HEK293 (cell line): ENCODE results near the gene CPLX1.
"Not testable (repeated sequence)": the region's sequence is repeated elsewhere in the genome, so short reads cannot be mapped to it uniquely, and the experiment has no call there.

ENCODE experiments used
- CTCF ChIA-PET: fragments of 350-600 bp; formaldehyde crosslinking; extraction: SDS; loops from one replicate; lab custom pipeline; 2021; ENCODE audit warnings: antibody characterized with exemption; lab: Yijun Ruan, JAX
- POLR2A ChIA-PET: fragments of 300-600 bp; formaldehyde crosslinking; extraction: SDS; loops from one replicate; lab custom pipeline; 2020; ENCODE audit warnings: antibody characterized with exemption, inconsistent platforms; lab: Yijun Ruan, JAX
- H3K27ac ChIP-seq: fragments of 200-500 bp; sonication (Bioruptor generic); 2 replicates; pipeline ENCODE4 v1.5.1; 2014; ENCODE audit warnings: low read depth, low read length, control low read depth, inconsistent platforms; ENCODE audit errors: extremely low read depth
- H3K36me3 ChIP-seq, 2 experiments: fragments of 200-500 bp in 1 of 2; sonication (Bioruptor generic) in 1 of 2; 1 replicate in 1 of 2; 2 replicates in 1 of 2; pipeline ENCODE4 v1.5.1; 2014 to 2017; ENCODE audit warnings: inconsistent platforms in 2 of 2, low read length in 2 of 2; ENCODE audit not compliant: control insufficient read depth in 2 of 2, insufficient read depth in 1 of 2
- H3K4me1 ChIP-seq: fragments of 200-500 bp; sonication (Bioruptor generic); 2 replicates; pipeline ENCODE4 v1.5.1; 2014; ENCODE audit warnings: mild to moderate bottlenecking, low read length, inconsistent platforms; ENCODE audit not compliant: control insufficient read depth, insufficient read depth
- H3K4me3 ChIP-seq: 2 replicates; pipeline ENCODE4 v1.5.1; 2011; ENCODE audit warnings: low read depth, mild to moderate bottlenecking, control low read depth, low read length, moderate library complexity
- H3K9me3 ChIP-seq: fragments of 200-500 bp; sonication (Bioruptor generic); 2 replicates; pipeline ENCODE4 v1.5.1; 2014; ENCODE audit warnings: low read depth, low read length, inconsistent platforms; ENCODE audit not compliant: control insufficient read depth, insufficient read depth
- BCL11A ChIP-seq: fragments of 450-650 bp; formaldehyde crosslinking; IDR thresholded peaks from 2 replicates; pipeline ENCODE4 v1.5.1; 2016; ENCODE audit warnings: low read depth, missing biosample characterization, missing genetic modification characterization
- BCL11B ChIP-seq: fragments of 450-650 bp; formaldehyde crosslinking; IDR thresholded peaks from 2 replicates; pipeline ENCODE4 v1.5.1; 2016; ENCODE audit warnings: low read depth, missing biosample characterization, missing genetic modification characterization
- GLI4 ChIP-seq: fragments of 450-650 bp; formaldehyde crosslinking; IDR thresholded peaks from 2 replicates; pipeline ENCODE4 v1.5.1; 2016; ENCODE audit warnings: missing biosample characterization, missing genetic modification characterization
- KLF10 ChIP-seq: fragments of 450-650 bp; IDR thresholded peaks from 2 replicates; pipeline ENCODE4 v1.5.1; 2018; ENCODE audit warnings: missing biosample characterization, mild to moderate bottlenecking, missing genetic modification characterization
- KLF8 ChIP-seq: fragments of 450-650 bp; formaldehyde crosslinking; IDR thresholded peaks from 2 replicates; pipeline ENCODE4 v1.5.1; 2016; ENCODE audit warnings: missing biosample characterization, missing genetic modification characterization
- KLF9 ChIP-seq: fragments of 450-650 bp; formaldehyde crosslinking; IDR thresholded peaks from 2 replicates; pipeline ENCODE4 v1.5.1; 2016; ENCODE audit warnings: missing biosample characterization, missing genetic modification characterization, low read depth
- PRDM1 ChIP-seq: fragments of 450-650 bp; formaldehyde crosslinking; IDR thresholded peaks from 2 replicates; pipeline ENCODE4; 2016; ENCODE audit warnings: missing biosample characterization, missing genetic modification characterization
- REPIN1 ChIP-seq: fragments of 450-650 bp; formaldehyde crosslinking; IDR thresholded peaks from 2 replicates; pipeline ENCODE4 v1.5.1; 2017; ENCODE audit warnings: missing biosample characterization, missing genetic modification characterization, low read depth
- SCRT1 ChIP-seq: fragments of 450-650 bp; formaldehyde crosslinking; IDR thresholded peaks from 2 replicates; pipeline ENCODE4 v1.5.1; 2016; ENCODE audit warnings: missing biosample characterization, missing genetic modification characterization, borderline replicate concordance
- SP2 ChIP-seq: fragments of 450-650 bp; formaldehyde crosslinking; IDR thresholded peaks from 2 replicates; pipeline ENCODE4 v1.5.1; 2016; ENCODE audit warnings: missing biosample characterization, missing genetic modification characterization
- ZNF112 ChIP-seq: fragments of 450-650 bp; formaldehyde crosslinking; IDR thresholded peaks from 2 replicates; pipeline ENCODE4 v1.5.0; 2017; ENCODE audit warnings: missing biosample characterization, missing genetic modification characterization
- ZNF114 ChIP-seq: fragments of 450-650 bp; formaldehyde crosslinking; IDR thresholded peaks from 2 replicates; pipeline ENCODE4 v1.5.0; 2017; ENCODE audit warnings: missing biosample characterization, missing genetic modification characterization
- ZNF175 ChIP-seq: fragments of 450-650 bp; formaldehyde crosslinking; IDR thresholded peaks from 2 replicates; pipeline ENCODE4 v1.5.1; 2016; ENCODE audit warnings: missing biosample characterization, missing genetic modification characterization
- ZNF223 ChIP-seq: fragments of 450-650 bp; formaldehyde crosslinking; IDR thresholded peaks from 2 replicates; pipeline ENCODE4 v1.5.1; 2016; ENCODE audit warnings: missing biosample characterization, missing genetic modification characterization
- ZNF37A ChIP-seq: fragments of 450-650 bp; IDR thresholded peaks from 2 replicates; pipeline ENCODE4 v1.5.1; 2018; ENCODE audit warnings: missing biosample characterization, missing genetic modification characterization
- ZNF416 ChIP-seq: fragments of 450-650 bp; formaldehyde crosslinking; IDR thresholded peaks from 2 replicates; pipeline ENCODE4 v1.5.1; 2016; ENCODE audit warnings: missing biosample characterization, missing genetic modification characterization
- ZNF660 ChIP-seq: fragments of 450-650 bp; IDR thresholded peaks from 2 replicates; pipeline ENCODE4 v1.5.1; 2018; ENCODE audit warnings: missing biosample characterization, mild to moderate bottlenecking, missing genetic modification characterization
- ZNF76 ChIP-seq: fragments of 450-650 bp; formaldehyde crosslinking; IDR thresholded peaks from 2 replicates; pipeline ENCODE4; 2016; ENCODE audit warnings: low read depth, missing biosample characterization, missing genetic modification characterization, borderline replicate concordance
- ZNF776 ChIP-seq: fragments of 450-650 bp; formaldehyde crosslinking; IDR thresholded peaks from 2 replicates; pipeline ENCODE4 v1.5.0; 2017; ENCODE audit warnings: missing biosample characterization, missing genetic modification characterization, borderline replicate concordance
- ZNF777 ChIP-seq: fragments of 450-650 bp; formaldehyde crosslinking; IDR thresholded peaks from 2 replicates; pipeline ENCODE4 v1.5.1; 2017; ENCODE audit warnings: missing biosample characterization, missing genetic modification characterization, borderline replicate concordance
- ZXDB ChIP-seq: fragments of 450-650 bp; formaldehyde crosslinking; IDR thresholded peaks from 2 replicates; pipeline ENCODE4 v1.5.1; 2016; ENCODE audit warnings: missing biosample characterization, missing genetic modification characterization
- TF ChIP-seq, protein P1 (sequence below): fragments of 450-650 bp; formaldehyde crosslinking; IDR thresholded peaks from 2 replicates; pipeline ENCODE4 v1.5.1; 2016; ENCODE audit warnings: missing biosample characterization, missing genetic modification characterization
- TF ChIP-seq, protein P2 (sequence below): fragments of 450-650 bp; formaldehyde crosslinking; IDR thresholded peaks from 2 replicates; pipeline ENCODE4; 2016; ENCODE audit warnings: missing biosample characterization, missing genetic modification characterization
- TF ChIP-seq, protein P3 (sequence below): fragments of 450-650 bp; formaldehyde crosslinking; optimal IDR thresholded peaks from 2 replicates; pipeline ENCODE3; 2016; ENCODE audit warnings: missing biosample characterization, mild to moderate bottlenecking, missing genetic modification characterization

CPLX1 gene

DNA sequence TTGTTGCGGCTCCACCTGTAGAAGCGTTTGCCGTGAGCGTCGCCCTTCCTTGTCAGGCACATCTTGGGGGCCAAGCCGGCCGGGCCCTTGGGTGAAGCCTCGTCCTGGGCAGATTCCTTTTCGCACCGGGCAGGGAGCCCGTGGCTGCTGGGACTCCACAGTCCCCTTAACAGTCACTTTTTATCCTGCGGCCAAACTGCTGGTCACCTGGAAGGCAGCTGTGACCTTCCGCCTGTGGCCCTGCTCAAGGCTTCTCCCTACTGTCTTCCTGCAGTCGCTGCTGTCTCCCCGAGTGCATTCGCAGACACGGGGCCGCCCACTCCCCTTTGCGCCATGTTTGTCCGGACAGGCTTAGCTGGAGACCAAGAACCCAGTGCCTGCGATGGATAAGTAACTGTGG lies 65.3 kb downstream of the CPLX1 start:
- POLR2A ChIA-PET: no interaction called here
- H3K4me3 ChIP-seq: no peak overlapping the region
- H3K36me3 ChIP-seq: peaks cover 0 to 67% of the 10 kb centered on the region in 2 experiments; a peak in 2 of 3 replicates
- H3K4me1 ChIP-seq: no peaks in the 10 kb centered on the region
- H3K9me3 ChIP-seq: no peaks in the 10 kb centered on the region
- TF ChIP-seq ZNF776 (no peak), ZNF37A (tag by site-specific recombination) (no peak), ZNF175 (tag by site-specific recombination) (no peak), ZNF223 (tag by site-specific recombination) (no peak)
- TF ChIP-seq, protein P1, sequence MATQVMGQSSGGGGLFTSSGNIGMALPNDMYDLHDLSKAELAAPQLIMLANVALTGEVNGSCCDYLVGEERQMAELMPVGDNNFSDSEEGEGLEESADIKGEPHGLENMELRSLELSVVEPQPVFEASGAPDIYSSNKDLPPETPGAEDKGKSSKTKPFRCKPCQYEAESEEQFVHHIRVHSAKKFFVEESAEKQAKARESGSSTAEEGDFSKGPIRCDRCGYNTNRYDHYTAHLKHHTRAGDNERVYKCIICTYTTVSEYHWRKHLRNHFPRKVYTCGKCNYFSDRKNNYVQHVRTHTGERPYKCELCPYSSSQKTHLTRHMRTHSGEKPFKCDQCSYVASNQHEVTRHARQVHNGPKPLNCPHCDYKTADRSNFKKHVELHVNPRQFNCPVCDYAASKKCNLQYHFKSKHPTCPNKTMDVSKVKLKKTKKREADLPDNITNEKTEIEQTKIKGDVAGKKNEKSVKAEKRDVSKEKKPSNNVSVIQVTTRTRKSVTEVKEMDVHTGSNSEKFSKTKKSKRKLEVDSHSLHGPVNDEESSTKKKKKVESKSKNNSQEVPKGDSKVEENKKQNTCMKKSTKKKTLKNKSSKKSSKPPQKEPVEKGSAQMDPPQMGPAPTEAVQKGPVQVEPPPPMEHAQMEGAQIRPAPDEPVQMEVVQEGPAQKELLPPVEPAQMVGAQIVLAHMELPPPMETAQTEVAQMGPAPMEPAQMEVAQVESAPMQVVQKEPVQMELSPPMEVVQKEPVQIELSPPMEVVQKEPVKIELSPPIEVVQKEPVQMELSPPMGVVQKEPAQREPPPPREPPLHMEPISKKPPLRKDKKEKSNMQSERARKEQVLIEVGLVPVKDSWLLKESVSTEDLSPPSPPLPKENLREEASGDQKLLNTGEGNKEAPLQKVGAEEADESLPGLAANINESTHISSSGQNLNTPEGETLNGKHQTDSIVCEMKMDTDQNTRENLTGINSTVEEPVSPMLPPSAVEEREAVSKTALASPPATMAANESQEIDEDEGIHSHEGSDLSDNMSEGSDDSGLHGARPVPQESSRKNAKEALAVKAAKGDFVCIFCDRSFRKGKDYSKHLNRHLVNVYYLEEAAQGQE: no peak
- CTCF ChIA-PET: no interaction called here
- no peak overlapping the region for H3K27ac ChIP-seq

DNA sequence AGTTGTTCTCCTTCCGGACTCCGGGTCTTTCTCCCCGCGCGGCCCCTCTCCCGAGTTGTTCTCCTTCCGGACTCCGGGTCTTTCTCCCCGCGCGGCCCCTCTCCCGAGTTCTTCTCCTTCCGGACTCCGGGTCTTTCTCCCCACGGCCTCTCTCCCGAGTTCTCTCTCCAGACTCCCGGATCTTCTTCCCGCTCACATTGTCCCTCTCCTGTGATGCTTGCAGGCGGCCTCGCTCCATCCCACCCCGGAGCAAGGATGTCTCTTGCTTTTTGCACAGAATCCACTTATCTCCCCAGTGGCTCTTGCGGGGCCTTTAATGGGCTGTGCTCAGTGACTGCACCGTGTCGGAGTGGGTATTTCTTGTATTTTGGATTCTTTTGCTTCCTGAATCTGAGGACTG lies 66.1 kb downstream of the CPLX1 start:
- H3K27ac ChIP-seq, H3K4me3 ChIP-seq, CTCF ChIA-PET, POLR2A ChIA-PET, H3K9me3 ChIP-seq, H3K4me1 ChIP-seq: not testable (repeated sequence)
- peaks cover 0 to 69% of the 10 kb centered on the region in 2 experiments; a peak in 2 of 3 replicates for H3K36me3 ChIP-seq

DNA sequence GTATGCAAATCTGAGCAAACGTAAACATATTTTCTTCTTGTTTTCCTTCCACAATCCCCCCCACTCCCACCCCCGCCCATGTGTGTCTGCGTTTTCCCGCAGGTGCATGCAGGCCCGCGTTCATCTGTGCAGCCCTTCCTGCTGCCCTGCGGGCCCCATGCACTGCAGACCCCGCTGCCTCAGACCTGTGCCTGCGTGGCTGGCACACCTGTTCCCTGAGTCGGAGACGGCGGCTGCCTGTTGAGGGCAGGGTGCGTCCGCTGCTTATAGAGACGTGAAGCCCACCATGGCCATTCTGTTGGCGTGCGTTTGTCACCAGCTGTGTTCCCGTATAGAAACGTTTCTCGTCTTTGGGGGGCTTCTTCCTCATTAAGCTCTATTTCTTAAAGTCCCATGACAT lies 68.8 kb downstream of the CPLX1 start:
- H3K36me3 ChIP-seq: peaks cover 0 to 64% of the 10 kb centered on the region in 2 experiments; a peak in 2 of 3 replicates
- POLR2A ChIA-PET: no interaction called here

DNA sequence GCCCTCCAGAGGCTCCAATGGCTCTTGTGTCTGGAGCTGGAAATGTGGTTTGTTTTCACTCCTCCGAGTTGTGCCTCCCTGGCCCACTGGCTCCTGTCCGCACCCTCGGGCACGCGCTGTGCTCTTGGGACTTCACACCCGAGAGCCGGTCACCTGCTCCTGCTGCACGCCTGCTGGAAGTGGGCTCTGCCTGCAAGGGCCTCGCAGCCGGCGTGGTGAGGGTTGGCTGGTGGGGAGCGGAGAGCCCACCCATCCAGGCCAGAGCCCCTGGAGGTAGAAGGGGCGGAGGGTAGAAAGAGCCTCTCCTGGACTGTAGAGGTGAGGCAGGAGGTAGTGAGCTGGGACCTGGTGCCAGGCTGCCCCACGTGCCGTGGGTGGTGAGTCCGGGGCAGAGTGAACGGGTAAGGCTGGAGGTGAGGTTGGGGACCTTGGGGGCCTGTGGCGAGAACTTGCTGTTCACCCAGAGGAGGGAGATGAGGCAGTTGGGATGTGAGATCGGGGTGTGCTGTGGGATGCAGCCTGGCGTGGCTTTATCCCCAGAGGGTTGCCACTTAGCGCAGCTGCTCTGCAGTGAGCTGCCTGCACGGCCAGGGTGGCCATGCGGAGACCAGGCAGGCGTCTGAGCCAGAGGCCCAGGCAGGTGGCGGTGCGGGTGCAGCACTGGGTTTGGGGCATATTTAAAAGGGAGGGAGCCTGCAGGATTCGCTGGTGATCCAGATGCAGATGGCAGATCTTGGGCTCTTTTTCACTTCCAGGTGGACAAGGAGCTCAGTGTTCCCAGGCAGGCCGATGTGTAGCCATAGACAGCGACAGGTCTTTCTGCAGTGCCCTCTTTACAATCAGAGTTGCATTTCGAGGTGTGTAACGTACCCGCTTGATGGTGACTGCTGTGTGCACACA lies 71.5 kb downstream of the CPLX1 start:
- H3K4me3 ChIP-seq: no peak overlapping the region
- no peak for TF ChIP-seq GLI4
- TF ChIP-seq, protein P2, sequence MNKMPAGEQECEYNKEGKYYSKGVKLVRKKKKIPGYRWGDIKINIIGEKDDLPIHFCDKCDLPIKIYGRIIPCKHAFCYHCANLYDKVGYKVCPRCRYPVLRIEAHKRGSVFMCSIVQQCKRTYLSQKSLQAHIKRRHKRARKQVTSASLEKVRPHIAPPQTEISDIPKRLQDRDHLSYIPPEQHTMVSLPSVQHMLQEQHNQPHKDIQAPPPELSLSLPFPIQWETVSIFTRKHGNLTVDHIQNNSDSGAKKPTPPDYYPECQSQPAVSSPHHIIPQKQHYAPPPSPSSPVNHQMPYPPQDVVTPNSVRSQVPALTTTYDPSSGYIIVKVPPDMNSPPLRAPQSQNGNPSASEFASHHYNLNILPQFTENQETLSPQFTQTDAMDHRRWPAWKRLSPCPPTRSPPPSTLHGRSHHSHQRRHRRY (tag by site-specific recombination): no peak
- TF ChIP-seq ZNF223 (tag by site-specific recombination): no peak
- no peak for TF ChIP-seq ZNF114 (tag by site-specific recombination)
- POLR2A ChIA-PET: no interaction called here
- H3K9me3 ChIP-seq: no peaks in the 10 kb centered on the region
- H3K27ac ChIP-seq: no peak overlapping the region
- H3K36me3 ChIP-seq: peaks cover 4 to 69% of the 10 kb centered on the region in 2 experiments; a peak in 2 of 3 replicates
- H3K4me1 ChIP-seq: no peaks in the 10 kb centered on the region
- CTCF ChIA-PET: interaction anchor here (0.6 kb wide), 1 partner anchor 12 kb away, joined by 4 read pairs; no protein-coding TSS in a partner anchor

More for the DNA sequence above, 68.8 kb downstream of the CPLX1 start:
- H3K4me3 ChIP-seq: no peak overlapping the region
- H3K27ac ChIP-seq: no peak overlapping the region
- TF ChIP-seq SP2 (tag by site-specific recombination) (no peak), BCL11A (tag by site-specific recombination) (no peak), REPIN1 (no peak), ZNF112 (tag by site-specific recombination) (no peak), ZXDB (tag by site-specific recombination) (no peak), KLF8 (tag by site-specific recombination) (no peak), PRDM1 (tag by site-specific recombination) (no peak), ZNF416 (no peak), KLF10 (tag by site-specific recombination) (no peak), BCL11B (tag by site-specific recombination) (no peak), ZNF660 (tag by site-specific recombination) (no peak), ZNF114 (tag by site-specific recombination) (no peak), KLF9 (tag by site-specific recombination) (no peak), SCRT1 (tag by site-specific recombination) (no peak), ZNF76 (tag by site-specific recombination) (no peak), ZNF777 (no peak)
- TF ChIP-seq, protein P3, sequence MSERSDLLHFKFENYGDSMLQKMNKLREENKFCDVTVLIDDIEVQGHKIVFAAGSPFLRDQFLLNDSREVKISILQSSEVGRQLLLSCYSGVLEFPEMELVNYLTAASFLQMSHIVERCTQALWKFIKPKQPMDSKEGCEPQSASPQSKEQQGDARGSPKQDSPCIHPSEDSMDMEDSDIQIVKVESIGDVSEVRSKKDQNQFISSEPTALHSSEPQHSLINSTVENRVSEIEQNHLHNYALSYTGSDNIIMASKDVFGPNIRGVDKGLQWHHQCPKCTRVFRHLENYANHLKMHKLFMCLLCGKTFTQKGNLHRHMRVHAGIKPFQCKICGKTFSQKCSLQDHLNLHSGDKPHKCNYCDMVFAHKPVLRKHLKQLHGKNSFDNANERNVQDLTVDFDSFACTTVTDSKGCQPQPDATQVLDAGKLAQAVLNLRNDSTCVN (tag by site-specific recombination): no peak
- CTCF ChIA-PET: interaction anchor here (1.2 kb wide), 1 partner anchor 15 kb away, joined by 4 read pairs; no protein-coding TSS in a partner anchor
- H3K9me3 ChIP-seq: no peaks in the 10 kb centered on the region
- no peaks in the 10 kb centered on the region for H3K4me1 ChIP-seq
